Measurements from ENCODE around the gene SEPHS2.
"Not testable (repeated sequence)": the region's sequence is repeated elsewhere in the genome, so short reads cannot be mapped to it uniquely, and the experiment has no call there.

Gene SEPHS2

GRCh38 chr16:30397056-30397455 is 48.6 kb downstream of the SEPHS2 start:
- DNase-seq: no peak

GRCh38 chr16:30396627-30397026 is 49.0 kb downstream of the SEPHS2 start:
- DNase-seq: not testable (repeated sequence)

- no peak for DNase-seq
Measured at GRCh38 chr16:30395992-30396585, 49.6 kb downstream of the SEPHS2 start.

- peak; percentile 63 for DNase-seq
Measured at GRCh38 chr16:30395155-30395991, 50.3 kb downstream of the SEPHS2 start, which contains the start of gene ZNF48. TSS of gene ZNF48 (plus strand) at chr16:30395420. CDS start at chr16:30395795, 375 bp downstream.

GRCh38 chr16:30394592-30395154 is 51.0 kb downstream of the SEPHS2 start:
- DNase-seq: no peak

Data from CD4-positive, alpha-beta T cell treated with Interleukin-17A for 1 hour (primary cell).